Breast epithelium (tissue), 4 donors: ENCODE measurements around the gene PDE4D. TPM values are rescaled to one million over a fixed set of nuclear protein-coding genes. Genes with fewer than 3 reads are reported as not detected.

ENCODE experiments used
- DNase-seq, 2 donors: peaks; one replicate each; pipeline ENCODE4 v3.0.0-alpha.2; 2019; ENCODE audit warnings: low spot score in 2 of 2
- H3K27ac ChIP-seq, 2 donors: fragments of 200-600 bp; sonication (generic) in 1 of 2; one replicate each; pipeline ENCODE4 v1.5.1; 2016 to 2019; ENCODE audit warnings: mild to moderate bottlenecking in 1 of 2
- H3K27me3 ChIP-seq, 2 donors: fragments of 200-600 bp; sonication (generic) in 1 of 2; one replicate each; pipeline versions ENCODE4 v1.5.1 to v1.6.0; 2017 to 2019; ENCODE audit warnings: control low read depth in 1 of 2, mild to moderate bottlenecking in 1 of 2
- H3K36me3 ChIP-seq: fragments of 200-600 bp; one replicate; pipeline ENCODE4 v1.5.1; 2019
- H3K4me1 ChIP-seq, 2 donors: fragments of 200-600 bp; sonication (generic); one replicate each; pipeline ENCODE4 v1.5.1; 2016 to 2019; ENCODE audit warnings: control low read depth in 1 of 2
- H3K4me3 ChIP-seq, 3 donors: fragments of 200-600 bp; sonication (generic); 1 replicate in 2 of 3; 2 replicates in 1 of 3; pipeline ENCODE4 v1.5.1; 2016 to 2019; ENCODE audit warnings: mild to moderate bottlenecking in 3 of 3, moderate library complexity in 2 of 3
- H3K9me3 ChIP-seq, 2 donors: fragments of 200-600 bp; sonication (generic) in 1 of 2; one replicate each; pipeline ENCODE4 v1.5.1; 2016 to 2019; ENCODE audit warnings: control low read depth in 1 of 2
- CTCF ChIP-seq, 3 donors: fragments of 450-650 bp; IDR thresholded peaks; one replicate each; pipeline ENCODE4 v1.5.1; 2016 to 2017; ENCODE audit warnings: antibody characterized with exemption in 3 of 3, mild to moderate bottlenecking in 3 of 3, moderate library complexity in 3 of 3
- POLR2A ChIP-seq: fragments of 450-650 bp; IDR thresholded peaks from one replicate; pipeline ENCODE4 v1.6.1; 2016; ENCODE audit warnings: antibody characterized with exemption, mild to moderate bottlenecking, moderate library complexity
- POLR2AphosphoS5 ChIP-seq, 3 donors: sonication (generic); formaldehyde crosslinking; IDR thresholded peaks; one replicate each; pipeline ENCODE4 v1.6.1; 2017; ENCODE audit warnings: antibody characterized with exemption in 3 of 3
- intact Hi-C: fragments of 100-400 bp; cut with DNase I; formaldehyde crosslinking; loops from one replicate; pipeline ENCODE4 v1.15.1; 2023; ENCODE audit warnings: low total_unique reads
- total RNA-seq, 3 donors: library from RNA; depleted of rRNA; stranded (reverse); fragments of >200 nt; gene quantifications; one replicate each; pipeline ENCODE4 v1.1.0, GENCODE V29; 2016

PDE4D gene
- total RNA-seq, 3 donors from 2014 or later = 14.4 to 37.4 (median 28.2) TPM

- H3K4me3 ChIP-seq = peak overlapping the region in 1 of 3 donors; percentile 5
- intact Hi-C loops = no loop called here
- no peaks in the 10 kb centered on the region for H3K4me1 ChIP-seq
- DNase-seq = no peak
- H3K27ac ChIP-seq = no peak overlapping the region
- no peaks in the 10 kb centered on the region for H3K36me3 ChIP-seq
- H3K27me3 ChIP-seq = no peaks in the 10 kb centered on the region
- H3K9me3 ChIP-seq = no peaks in the 10 kb centered on the region
- TF ChIP-seq CTCF (IDR thresholded peaks at IDR 0.05) (no peak), POLR2A (no peak), POLR2AphosphoS5 (IDR thresholded peaks at IDR 0.05) (no peak)
These were observed 620.6 kb downstream of the PDE4D start for GRCh38 chr5:59272809-59273427.

GRCh38 chr5:59268756-59269415, 624.6 kb downstream of the PDE4D start:
- Histone ChIP-seq H3K4me3 (no peak overlapping the region), H3K27ac (no peak overlapping the region), H3K4me1 (no peaks in the 10 kb centered on the region), H3K36me3 (no peaks in the 10 kb centered on the region), H3K9me3 (no peaks in the 10 kb centered on the region), H3K27me3 (no peaks in the 10 kb centered on the region)
- intact Hi-C loops = no loop called here
- no peak for DNase-seq
- TF ChIP-seq POLR2A (no peak), CTCF (IDR thresholded peaks at IDR 0.05) (no peak), POLR2AphosphoS5 (IDR thresholded peaks at IDR 0.05) (no peak)

GRCh38 chr5:59267033-59267432, 626.5 kb downstream of the PDE4D start:
- Histone ChIP-seq H3K4me1 (no peaks in the 10 kb centered on the region), H3K27me3 (no peaks in the 10 kb centered on the region), H3K36me3 (no peaks in the 10 kb centered on the region), H3K9me3 (no peaks in the 10 kb centered on the region), H3K27ac (no peak overlapping the region), H3K4me3 (no peak overlapping the region)
- TF ChIP-seq POLR2A = no peak
- no peak for TF ChIP-seq POLR2AphosphoS5 (IDR thresholded peaks at IDR 0.05)
- TF ChIP-seq CTCF (IDR thresholded peaks at IDR 0.05) = no peak
- DNase-seq = no peak
- intact Hi-C loops = no loop called here

- DNase-seq = no peak
- Histone ChIP-seq H3K4me3 (no peak overlapping the region), H3K27ac (no peak overlapping the region), H3K36me3 (no peaks in the 10 kb centered on the region), H3K27me3 (no peaks in the 10 kb centered on the region), H3K4me1 (no peaks in the 10 kb centered on the region), H3K9me3 (no peaks in the 10 kb centered on the region)
- TF ChIP-seq CTCF (IDR thresholded peaks at IDR 0.05) (no peak), POLR2A (no peak), POLR2AphosphoS5 (IDR thresholded peaks at IDR 0.05) (no peak)
- intact Hi-C loops = no loop called here
These were observed 627.1 kb downstream of the PDE4D start for GRCh38 chr5:59266410-59266809.

GRCh38 chr5:59264639-59265245, 628.8 kb downstream of the PDE4D start:
- Histone ChIP-seq H3K27ac (no peak overlapping the region), H3K4me1 (no peaks in the 10 kb centered on the region), H3K4me3 (no peak overlapping the region)

More at GRCh38 chr5:59264639-59265245, 628.8 kb downstream of the PDE4D start:
- intact Hi-C loops = no loop called here
- TF ChIP-seq POLR2AphosphoS5 (IDR thresholded peaks at IDR 0.05) (no peak), POLR2A (no peak), CTCF (IDR thresholded peaks at IDR 0.05) (no peak)
- no peaks in the 10 kb centered on the region for H3K27me3 ChIP-seq
- no peaks in the 10 kb centered on the region for H3K36me3 ChIP-seq
- H3K9me3 ChIP-seq = no peaks in the 10 kb centered on the region
- DNase-seq = no peak
